Measurements from ENCODE around the gene ATXN2.

DNA sequence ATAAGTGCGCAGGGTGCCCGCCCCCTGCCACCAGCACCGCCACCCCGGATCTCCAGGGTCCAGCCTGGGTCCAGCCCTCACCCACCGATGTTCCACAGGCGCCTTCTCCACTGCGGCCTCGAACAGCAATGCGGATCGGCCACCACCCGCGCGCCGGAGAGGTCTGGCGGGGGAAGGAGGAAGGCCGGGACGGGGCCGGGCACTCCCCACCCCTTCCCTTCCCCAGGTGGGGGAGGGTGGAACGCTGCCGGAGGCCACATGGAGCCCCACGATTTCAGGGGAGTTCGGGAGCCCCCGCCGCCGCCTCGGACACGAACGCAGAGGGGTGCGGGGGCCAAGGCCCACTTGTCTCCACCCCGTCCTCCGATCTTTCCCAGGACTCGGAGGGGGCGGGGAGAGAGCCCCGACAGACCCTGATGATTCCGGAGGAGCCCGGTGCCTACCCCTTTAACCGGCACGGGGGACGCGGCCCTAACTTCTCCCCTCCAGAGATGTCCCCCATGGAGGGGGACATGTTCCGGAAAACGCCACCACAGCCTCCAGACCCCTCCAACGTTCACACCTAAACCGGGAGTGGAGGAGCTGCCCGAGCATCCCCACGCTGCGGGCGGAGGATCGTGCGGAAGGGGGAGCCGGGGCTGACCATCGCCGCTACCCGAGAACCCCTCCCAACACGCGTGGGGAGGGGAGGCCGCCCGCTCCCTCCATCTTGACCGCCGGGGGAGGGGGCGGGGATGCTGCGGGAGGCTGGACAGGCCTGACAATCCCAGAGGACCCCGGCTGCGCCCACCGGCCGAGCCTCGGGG is 1.1 kb downstream of the ATXN2 start:
- TF ChIP-seq EZH2 (IDR thresholded peaks at IDR 0.05; ENCODE audit: insufficient read depth, poor library complexity, severe bottlenecking) (no peak), EZH2phosphoT487 (IDR thresholded peaks at IDR 0.05; ENCODE audit: insufficient read depth, low read depth) (no peak)
